GM19397 (cell line): ENCODE data around the gene CACNB2.

Experiments
- ATAC-seq: cut with Tn5 transposase; IDR thresholded peaks from one replicate; pipeline ENCODE4 v1.9.1; 2021; ENCODE audit warnings: mild to moderate bottlenecking, moderate library complexity; ENCODE audit not compliant: unreplicated experiment

CACNB2 gene

GRCh38 chr10:18497806-18498369 is 357.7 kb downstream of the CACNB2 start:
- no peak for ATAC-seq

DNA sequence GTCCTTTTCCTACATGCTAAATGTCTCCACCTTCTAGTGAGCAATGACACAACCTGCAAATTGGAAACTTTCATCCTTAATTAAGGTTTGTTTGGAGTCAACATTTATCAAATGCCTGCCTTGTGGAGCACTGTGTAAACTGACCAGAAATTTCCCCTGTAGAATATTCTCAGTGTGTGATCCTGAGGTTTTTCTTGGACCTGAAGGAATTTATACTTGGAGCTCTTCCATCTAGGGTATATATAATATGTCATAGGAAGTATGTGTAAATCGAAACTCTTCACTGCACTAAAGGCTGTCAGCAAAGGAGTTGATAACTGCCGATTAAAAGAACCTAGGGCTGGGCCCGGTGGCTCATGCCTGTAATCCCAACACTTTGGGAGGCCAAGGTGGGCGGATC is 358.8 kb downstream of the CACNB2 start:
- no peak for ATAC-seq

DNA sequence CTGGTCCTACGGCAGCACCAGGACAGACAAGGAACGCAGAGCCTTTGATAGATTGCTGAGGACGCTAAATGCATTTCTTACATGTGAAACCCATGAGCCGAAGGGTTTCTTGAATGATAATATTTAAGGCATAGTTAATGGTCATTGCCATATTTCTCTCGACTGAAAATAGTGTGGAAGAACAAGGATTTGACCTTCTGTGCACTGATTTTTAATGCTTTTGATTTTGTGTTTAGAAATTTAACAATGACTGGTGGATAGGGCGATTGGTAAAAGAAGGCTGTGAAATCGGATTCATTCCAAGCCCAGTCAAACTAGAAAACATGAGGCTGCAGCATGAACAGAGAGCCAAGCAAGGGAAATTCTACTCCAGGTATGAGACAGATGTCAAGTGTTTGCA is 360.4 kb downstream of the CACNB2 start:
- no peak for ATAC-seq

DNA sequence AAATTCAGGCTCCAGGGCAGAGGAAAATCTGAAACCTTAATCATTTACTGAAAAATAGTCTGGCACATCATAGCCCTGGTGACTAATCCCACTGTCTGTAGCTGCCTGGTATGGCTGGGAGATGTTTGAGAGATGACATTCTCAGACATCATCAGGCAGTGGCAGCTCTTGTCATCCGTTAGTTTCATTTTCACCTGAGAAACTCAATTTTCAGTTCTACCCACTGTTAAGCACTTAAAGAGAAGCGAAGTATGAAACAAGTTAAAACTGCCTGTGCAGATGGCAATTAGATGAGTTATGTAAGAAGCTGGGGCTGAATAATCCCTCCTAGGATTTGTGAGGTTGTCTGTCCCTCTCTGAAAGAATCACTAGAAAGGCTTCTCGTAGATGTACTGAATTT is 361.0 kb downstream of the CACNB2 start:
- peak; percentile 96 for ATAC-seq

DNA sequence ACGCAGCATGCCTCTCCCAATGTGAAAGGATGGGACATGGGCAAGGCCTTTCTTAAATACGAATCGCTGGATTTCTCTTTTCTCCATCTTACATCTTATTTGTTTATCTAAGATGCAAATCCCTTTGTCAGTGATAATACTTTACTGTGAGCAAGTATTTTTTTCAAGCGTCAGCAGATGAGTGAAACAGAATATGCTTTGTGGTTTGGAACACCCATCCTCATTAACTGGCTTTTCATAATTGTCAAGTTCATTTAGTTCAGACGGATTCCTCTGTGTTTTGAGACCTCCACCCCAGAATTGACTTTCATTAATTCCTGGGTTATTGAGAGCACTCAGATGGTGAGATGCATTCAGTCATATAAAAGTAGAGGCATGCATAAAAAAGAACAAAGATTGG is 361.4 kb downstream of the CACNB2 start:
- peak; percentile 17 for ATAC-seq

- ATAC-seq, result no peak
These were observed 363.9 kb downstream of the CACNB2 start for GRCh38 chr10:18504161-18504560.

DNA sequence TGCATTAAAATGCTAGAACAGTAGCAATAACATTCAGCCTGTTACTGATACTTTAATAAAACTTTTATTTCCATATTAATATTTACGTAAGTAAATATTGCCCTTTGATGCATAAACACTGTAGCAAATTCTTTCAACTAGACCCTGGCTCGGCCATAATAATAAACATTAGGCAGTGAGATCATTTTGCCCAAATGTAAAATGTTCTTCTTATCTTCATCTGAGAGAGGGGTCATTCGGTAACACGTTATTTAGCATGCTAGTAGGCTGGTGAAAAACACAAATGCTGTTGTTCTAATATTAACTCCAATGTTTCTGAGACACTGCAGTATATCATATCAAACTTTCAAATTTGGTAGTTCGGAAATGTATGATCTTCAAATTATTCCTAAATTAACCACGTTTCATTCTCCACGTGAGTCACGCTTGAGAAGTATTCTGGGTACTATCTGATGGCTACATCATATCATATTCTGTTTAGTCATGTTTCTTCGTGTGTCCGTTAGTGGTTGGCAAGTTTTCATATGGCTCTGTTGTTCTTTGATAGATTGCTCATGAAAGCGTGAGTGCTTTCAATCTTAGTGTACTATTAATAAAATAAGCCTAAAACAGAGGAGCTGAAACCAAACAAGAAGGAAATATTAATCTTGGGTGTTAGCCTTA is 365.4 kb downstream of the CACNB2 start:
- no peak for ATAC-seq

DNA sequence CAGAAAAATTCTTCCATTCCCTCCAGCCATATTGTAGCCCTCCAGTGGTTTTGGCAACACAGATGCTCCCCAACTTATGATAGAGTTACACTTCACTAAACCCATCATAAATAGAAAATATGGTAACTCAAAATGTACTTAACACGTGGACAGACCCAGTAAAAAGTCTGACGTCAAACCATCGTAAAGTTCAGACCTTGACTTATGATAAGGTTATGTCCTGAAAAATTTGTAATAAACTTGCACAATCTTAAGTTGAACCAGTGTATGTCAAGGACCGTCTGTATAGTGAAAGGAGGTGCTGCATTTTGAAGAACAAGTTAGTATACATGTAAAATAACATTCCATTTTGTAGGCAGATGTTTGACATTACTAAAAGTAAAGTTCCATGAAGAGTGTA is 368.4 kb downstream of the CACNB2 start:
- ATAC-seq, result no peak

DNA sequence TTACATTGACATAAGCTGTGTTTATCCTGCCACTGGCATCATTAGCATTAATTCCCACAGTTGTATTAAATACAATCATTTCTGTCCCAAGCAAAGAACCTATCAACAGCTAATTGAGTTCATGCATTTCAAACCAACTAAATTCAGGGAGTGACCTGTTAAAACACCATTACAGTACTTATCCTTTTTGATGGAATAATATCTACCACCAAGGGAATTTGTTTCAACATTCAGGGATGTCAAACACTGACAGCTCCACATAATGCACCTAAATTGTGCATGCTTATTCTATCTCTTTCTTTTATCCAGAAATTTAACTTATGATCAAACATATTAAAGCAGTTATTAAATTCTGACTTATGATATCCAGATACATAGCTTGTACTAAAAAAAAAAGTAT is 374.3 kb downstream of the CACNB2 start:
- ATAC-seq, result no peak

DNA sequence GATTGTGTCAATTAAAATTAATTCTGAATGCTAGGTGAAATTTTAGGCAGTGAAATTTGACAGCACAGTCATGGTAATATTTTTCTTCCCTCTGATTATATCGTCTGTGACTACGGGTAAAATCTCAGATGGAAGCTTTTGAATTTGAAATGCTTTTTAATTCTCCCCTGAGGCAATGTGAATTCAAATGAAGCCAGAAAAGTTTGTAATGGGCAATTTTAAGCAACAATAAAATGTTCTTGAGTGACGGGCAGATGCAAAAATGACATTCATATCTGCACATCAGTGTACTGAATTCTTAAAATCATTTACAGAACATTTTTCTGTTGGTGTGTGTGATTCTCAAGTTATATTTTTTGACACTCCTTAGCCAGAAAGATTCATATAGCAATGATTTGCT is 376.6 kb downstream of the CACNB2 start:
- no peak for ATAC-seq

DNA sequence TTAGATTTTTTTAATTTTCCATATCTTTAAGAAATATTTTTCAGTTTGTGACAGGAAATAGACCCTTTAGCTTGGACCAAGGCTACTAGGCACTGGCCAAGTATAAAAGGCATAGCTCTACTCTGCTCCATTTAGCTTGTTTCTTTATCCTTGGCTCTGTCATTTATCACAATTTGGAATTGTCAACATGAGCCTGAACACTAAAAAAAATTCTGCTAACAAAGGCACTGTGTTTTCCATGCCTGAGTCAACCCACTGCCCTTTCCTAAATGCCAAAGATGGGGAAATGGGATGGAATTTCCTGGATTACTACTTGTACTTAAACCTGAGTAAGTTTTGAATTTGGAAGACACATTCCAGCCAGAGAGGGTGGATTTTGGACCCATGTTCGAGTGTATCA is 382.8 kb downstream of the CACNB2 start:
- ATAC-seq, result no peak

- ATAC-seq, result no peak
These were observed 383.6 kb downstream of the CACNB2 start for GRCh38 chr10:18523858-18524257.

GRCh38 chr10:18527687-18528086 is 387.5 kb downstream of the CACNB2 start:
- ATAC-seq, result no peak

GRCh38 chr10:18528292-18528691 is 388.1 kb downstream of the CACNB2 start:
- ATAC-seq, result no peak

GRCh38 chr10:18532881-18533535 is 392.8 kb downstream of the CACNB2 start:
- ATAC-seq, result no peak

DNA sequence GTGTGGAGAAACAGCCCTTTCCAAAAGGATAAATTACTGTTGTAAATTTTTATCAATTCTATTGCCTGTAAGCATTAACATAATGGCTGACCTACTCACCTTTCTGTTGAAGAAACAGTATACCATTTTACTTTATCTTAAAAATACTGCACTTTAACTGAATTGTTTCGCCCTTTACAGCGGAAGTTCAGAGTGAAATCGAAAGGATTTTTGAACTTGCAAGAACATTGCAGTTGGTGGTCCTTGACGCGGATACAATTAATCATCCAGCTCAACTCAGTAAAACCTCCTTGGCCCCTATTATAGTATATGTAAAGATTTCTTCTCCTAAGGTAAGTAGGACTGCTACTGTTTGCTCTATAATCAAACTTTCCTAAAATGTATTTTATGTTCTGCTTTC is 393.7 kb downstream of the CACNB2 start:
- ATAC-seq, result no peak

- no peak for ATAC-seq
These were observed 399.1 kb downstream of the CACNB2 start for GRCh38 chr10:18539335-18539734.

GRCh38 chr10:18540195-18540594 is 400.0 kb downstream of the CACNB2 start:
- no peak for ATAC-seq

- ATAC-seq, result no peak
These were observed 402.6 kb downstream of the CACNB2 start for GRCh38 chr10:18542832-18543231.

GRCh38 chr10:18545621-18546305 is 405.5 kb downstream of the CACNB2 start:
- ATAC-seq, result no peak

- ATAC-seq, result no peak
These were observed 408.9 kb downstream of the CACNB2 start for GRCh38 chr10:18549105-18549504.

- ATAC-seq, result no peak
These were observed 411.2 kb downstream of the CACNB2 start for GRCh38 chr10:18551473-18551872.
